HG03439 (cell line): ENCODE measurements around the gene BSG.

ENCODE experiments used
- ATAC-seq: cut with Tn5 transposase; IDR thresholded peaks from one replicate; pipeline ENCODE4 v1.9.1; 2021; ENCODE audit warnings: mild to moderate bottlenecking, moderate library complexity; ENCODE audit not compliant: unreplicated experiment

The BSG gene

DNA sequence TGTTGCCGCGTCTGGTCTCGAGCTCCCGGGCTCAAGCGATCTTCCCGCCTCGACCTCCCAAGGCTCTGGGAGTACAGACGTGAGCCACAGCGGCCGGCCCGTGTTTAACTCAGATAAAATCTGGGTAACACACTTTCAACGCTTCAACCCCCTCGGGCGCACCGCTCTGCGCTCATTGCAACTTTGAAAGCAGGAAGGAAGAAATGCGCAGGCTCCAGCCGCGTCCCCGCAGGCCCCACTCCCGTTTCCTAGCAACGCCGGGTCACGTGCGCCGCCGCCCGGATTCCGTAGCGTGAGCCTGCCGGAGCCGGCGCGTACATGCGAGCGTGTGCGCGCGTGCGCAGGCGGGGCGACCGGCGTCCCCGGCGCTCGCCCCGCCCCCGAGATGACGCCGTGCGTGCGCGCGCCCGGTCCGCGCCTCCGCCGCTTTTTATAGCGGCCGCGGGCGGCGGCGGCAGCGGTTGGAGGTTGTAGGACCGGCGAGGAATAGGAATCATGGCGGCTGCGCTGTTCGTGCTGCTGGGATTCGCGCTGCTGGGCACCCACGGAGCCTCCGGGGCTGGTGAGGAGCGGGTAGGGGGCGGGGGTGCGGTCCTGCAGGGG, at the start of gene BSG:
BSG (plus strand) TSS at position 457 of the 603 bp plus-strand sequence; CDS start at position 496, 39 bp downstream.
- ATAC-seq, result peak; percentile 71

DNA sequence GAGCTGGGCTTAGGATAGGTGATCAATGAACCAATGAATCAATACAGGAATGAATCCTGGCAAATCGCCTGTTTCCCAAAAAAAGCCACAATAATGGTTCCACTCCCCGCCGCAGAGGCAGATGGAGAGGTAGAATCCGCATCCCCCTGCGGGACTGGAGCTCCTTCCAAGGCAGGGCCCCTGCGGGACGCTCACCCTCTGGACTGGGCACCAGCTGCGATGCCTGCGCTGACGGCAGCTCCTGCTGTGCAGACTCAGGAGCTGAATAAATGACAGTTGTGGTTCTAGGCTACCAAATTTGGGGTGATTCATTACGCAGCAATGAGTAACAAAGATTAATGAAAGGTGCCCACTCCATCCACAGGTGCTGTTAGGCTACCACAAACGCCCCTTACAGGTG, 49.7 kb upstream of the BSG start:
- no peak for ATAC-seq

- no peak for ATAC-seq
Observed at GRCh38 chr19:524062-524674, 48.2 kb upstream of the BSG start.

DNA sequence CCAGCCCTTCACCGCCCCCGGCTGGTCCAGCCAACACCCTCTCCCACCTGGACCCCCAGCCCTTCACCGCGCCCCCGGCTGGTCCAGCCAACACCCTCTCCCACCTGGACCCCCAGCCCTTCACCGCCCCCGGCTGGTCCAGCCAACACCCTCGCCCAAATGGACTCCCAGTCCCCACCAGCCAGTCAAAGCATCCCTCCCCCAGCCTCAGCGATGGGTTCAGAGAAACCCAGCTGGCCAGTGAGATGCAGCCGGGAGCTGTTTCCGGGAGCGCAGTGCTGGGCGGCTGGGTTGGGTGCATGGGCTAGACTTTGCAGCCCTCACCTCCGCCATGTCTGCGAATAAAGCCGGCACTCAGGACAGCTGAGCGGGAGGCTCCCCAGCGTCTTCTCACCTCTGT, 47.4 kb upstream of the BSG start:
- no peak for ATAC-seq

DNA sequence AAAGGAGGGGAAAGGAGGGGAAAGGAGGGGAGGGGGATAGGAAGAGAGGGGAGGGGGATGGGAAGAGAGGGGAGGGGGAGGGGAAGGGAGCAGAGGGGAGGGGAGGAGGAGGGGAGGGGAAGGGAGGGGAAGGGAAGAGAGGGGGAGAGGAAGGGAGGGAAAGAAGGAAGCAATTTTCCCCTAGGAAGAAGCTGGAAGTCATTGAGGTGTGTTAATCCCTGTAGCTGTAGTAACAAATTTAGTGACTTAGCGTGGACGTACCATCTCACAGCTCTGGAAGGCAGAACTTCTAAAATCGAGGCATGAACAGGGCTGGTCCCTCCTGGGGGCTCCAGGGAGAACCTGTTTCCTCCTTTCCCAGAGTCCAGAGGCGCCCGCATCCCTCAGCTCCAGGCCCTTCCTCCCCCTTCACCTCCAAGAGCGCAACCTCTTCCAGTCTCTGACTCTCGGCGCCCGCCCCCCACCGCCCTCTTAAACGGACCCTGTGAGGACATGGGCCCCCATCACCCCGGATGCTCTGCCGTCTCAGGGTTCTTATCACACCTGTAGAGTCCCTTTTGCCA, 46.5 kb upstream of the BSG start:
- ATAC-seq, result no peak

DNA sequence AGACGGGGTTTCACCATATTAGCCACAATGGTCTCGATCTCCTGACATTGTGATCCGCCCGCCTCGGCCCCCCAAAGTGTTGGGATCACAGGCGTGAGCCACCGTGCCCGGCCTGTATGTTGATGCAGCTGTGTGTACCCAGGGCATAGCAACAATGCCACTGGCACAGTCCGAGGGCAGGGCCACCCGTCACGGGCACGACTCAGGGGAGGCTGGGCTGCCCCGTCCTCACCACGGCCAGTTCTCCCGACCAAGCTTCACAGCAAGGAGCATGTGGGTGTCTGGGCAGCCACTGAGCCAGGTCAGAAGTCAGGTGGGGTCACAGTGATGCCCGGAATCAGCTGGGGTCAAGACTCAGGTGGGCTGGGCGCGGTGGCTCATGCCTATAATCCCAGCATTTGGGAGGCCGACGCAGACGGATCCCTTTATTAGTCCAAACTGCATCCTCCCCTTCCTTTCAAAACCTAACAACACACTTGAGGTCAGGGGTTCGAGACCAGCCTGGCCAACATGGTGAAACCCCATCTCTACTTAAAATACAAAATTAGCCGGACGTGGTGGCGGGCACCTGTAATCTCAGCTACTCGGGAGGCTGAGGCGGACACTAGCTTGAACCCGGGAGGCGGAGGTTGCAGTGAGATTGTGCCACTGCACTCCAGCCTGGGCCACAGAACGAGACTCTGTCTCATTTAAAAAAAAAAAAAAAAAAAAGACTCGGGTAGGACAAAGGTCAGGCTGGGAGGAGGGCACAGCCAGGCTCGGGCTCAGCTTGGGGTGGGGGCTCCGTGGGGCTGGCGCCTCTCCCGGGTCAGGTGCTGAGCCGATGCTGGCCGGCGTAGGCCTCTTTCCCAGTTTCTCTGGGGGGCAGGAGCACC, 42.0 kb upstream of the BSG start:
- no peak for ATAC-seq

DNA sequence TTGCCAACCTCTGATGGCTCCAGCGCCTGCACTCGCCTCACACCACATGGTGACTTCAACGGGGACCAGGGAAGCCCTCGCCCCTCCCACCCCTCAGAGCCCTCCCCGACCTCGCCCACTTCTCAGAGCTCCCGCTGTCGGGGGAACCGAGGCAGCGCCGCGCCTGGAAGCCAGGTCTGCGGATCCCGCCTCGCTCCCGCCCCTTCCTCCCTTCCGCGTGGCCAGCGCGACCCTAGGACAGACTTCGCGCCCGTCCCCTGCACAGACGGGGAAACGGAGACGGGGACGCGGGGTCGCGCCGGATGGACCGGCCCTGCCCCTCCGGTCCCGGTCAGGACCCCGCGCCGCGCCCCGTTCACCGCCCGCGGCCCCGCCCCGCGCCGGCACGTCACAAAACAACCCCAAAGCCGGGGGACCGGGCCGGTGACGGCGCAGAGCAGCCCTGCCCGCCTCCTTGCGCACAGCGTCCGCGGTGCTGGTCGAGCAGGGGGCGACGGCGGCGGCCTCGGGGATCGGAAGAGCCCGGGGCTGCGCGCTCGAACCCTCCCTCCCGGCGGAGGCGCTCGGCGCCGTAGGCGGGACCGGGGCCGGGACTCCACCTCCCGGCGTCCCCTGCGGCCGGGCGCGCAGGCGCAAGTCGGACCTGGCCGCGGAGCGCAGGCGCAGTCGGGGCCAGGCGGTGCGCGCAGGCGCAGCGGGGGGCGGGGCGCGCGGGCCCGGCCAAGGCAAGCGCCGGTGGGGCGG, 41.2 kb upstream of the BSG start:
- ATAC-seq, result peak; percentile 67

GRCh38 chr19:531753-532560, 40.4 kb upstream of the BSG start, which contains the start of gene CDC34:
TSS of gene CDC34 (plus strand) at chr19:531760. CDS start at chr19:531932, 172 bp downstream.
- peak; percentile 10 for ATAC-seq

DNA sequence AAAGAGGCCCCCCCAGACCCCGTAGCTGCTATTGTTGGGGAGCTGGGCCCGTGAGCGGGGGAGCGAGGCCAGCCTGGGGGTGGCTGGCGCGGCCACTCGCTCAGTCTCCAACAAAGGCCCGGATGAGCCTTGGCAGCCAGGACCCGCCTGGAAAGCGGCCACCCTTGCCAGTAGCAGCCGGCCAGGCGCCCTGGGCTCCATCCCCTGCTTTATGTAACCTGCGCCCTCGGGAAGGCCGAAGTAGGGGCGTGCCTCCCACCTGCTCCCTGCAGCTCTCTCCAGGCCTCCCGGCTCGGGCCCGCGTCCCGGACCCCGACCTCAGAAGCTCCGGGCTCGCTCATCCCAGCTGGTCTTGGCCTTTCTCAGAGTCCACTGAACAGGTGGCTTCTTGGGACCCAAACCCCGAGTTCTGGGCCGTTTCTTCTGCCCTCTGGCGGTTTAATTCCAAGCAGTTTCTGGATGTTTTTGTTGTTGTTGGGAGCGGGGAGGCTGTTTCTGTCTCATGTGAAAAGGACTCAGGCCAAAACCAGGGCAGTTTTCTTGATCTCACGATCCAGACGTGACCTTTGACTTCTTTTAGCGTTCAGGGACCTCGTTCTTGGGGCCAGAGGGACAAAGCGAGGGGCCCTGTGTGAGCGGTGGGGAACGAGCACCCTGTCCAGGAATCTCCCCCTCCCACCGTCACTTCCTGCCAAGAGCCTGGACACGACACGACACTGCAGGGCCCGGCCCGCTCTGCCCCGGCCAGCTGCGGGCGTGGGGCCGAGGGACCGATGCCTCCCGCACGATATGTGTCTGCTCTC, 39.6 kb upstream of the BSG start:
- ATAC-seq, result no peak

GRCh38 chr19:533364-534058, 38.9 kb upstream of the BSG start:
- ATAC-seq, result no peak

DNA sequence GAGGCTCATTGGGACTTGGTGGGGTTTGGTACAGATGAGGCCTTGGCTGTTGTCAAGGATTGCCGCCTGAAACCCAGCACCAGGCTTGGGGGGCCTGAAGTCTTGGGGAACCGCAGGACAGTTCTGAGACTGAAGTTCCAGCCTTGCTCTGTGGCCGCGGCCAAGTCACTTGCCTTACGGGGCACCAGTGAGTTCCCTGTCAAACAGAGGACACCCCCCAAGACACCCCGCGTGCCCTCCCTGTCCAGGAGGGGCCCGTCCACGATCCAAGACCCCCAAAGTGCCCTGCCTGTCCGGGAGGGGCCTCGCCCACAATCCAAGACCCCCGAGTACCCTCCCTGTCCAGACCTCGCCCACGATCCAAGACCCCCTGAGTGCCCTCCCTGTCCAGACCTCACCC, 38.3 kb upstream of the BSG start:
- ATAC-seq, result no peak

DNA sequence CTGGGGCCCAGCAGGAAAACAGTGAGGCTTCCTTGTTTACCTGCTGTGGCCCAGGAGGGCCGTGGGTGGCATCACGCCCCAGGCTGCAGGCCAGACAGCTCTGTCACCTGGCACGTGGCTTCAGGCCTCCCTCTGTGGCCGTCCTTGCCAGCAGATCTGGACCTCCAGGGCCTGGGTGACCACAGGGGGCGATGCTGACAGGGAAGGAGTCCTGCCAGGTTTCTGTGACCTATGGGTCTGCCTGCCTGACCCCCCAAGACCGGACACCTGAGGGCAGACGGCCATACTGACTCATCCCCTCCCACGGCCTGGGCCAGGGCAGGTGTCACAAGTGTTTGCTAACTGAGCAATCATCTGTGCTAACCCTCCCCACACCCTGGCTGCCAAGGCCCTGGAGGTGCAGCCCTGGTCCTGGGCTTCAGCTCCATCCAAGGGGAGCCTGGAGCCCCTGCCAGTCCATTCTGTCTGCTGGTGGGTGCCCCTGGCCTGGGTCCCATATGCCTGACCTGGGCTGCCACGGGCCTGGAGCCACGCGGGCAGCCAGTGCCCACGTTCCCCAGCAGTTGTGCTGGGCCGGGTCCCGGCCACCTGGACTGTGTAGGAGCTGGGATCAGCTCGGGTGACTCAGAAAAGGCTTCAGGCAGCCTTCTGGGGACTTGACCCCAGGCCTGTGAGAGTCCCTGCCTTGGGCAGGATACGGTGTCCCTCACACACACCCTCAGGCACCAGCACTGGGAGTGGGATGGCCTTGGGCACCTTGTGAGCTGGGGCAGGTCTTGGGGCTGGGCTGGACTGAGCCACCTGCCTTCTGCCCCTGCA, 37.2 kb upstream of the BSG start:
- no peak for ATAC-seq

DNA sequence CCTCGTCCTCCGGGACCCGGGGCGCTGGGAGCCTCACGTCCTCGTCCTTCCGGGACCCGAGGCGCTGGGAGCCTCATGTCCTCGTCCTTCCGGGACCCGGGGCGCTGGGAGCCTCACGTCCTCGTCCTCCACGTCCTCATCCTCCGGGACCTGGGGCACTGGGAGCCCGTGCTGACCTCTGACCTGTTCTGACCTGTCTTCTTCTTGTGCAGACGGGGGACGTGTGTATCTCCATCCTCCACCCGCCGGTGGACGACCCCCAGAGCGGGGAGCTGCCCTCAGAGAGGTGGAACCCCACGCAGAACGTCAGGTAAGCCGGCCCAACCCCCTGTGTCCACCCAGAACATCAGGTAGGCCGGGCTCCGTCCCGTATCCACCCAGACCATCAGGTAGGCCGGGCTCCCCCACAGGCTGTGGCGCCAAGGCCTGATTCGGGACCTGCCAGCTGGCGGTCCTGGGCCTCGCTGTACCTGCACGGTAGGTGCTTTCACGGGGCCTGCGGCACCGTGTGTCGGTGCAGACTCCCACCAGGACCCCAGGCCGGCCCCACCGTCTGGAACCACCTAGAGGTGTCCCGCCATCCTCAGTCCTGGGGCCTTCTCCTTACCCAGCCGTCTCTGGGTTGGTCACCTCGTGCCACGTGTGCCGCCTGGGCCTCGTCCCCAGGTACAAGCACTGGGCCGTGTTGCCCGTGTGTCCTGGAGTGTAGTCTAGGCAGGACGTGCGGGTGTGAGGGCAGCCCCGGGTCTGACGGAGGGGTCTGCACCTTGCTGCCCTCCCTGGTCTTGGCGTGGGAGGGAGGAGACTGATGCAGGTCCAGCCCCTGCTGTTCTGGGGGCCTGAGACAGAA, 36.1 kb upstream of the BSG start:
- ATAC-seq, result no peak

DNA sequence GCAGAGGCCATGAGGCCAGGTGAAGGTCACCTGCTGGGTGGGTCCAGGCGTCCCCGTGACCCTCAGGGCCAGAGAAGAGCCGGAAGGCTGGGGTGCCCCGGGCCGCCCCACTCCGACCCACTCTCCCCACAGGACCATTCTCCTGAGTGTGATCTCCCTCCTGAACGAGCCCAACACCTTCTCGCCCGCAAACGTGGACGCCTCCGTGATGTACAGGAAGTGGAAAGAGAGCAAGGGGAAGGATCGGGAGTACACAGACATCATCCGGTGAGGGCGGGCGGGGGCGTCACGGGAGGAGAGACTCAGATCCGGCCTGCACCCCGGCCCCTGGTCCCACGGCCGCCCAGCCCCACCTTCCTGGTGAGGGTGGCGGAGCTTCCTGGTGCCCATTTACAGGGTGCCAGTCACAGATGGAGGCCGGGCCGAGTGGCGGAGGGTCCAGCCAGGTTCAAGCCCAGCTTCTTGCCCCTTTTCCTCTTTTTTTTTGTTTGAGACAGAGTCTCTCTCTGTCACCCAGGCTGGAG, 35.5 kb upstream of the BSG start:
- no peak for ATAC-seq

DNA sequence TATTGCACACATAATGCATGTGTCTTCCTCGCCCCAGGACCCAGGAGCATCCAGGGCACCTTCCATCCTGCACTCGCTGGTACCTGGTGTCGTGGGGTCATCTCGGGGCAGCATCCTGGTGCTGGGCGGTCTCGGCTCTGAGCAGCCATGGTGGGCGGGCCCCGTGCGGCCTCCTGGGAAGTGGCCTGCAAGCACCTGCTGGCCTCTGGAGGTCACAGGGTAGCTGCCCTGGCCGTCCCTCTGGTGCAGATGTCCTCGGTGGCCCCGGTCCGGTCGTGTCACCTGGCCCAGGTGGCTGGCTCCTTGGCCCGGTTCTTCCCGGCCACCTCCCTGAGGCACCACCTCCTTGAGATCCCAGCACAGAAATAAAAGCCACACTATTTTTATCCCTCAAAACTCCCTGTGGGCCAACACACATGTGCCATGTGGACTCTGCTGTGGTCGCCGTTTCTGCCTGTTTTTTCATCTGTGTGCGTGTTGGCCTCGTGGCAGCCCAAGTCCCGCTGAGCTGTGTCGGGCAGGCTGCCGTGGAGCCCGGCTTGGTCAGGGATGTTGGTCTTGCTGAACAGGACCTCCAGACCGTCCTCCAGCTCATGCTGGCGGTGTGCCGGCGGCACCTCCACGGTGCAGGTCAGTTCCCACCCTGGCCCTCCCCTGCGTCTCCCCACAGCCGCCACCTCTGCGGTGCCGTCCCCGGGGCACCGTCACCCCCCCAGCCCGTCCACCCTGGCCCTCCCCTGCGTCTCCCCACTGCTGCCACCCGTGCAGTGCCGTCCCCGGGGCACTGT, 33.6 kb upstream of the BSG start:
- ATAC-seq, result no peak
